HT1080 (cell line): ENCODE results near the gene STX7. TPM values are rescaled to one million over a fixed set of nuclear protein-coding genes. Genes with fewer than 3 reads are reported as not detected.

Source experiments
- DNase-seq: peaks from one replicate; pipeline ENCODE4 v3.0.0-alpha.2; 2015; ENCODE audit warnings: low read depth
- small RNA-seq: library from RNA; depleted of rRNA; stranded (forward); fragments of <200 nt; gene quantifications from one replicate; pipeline ENCODE3, GENCODE V24; 2014
- total RNA-seq: library from RNA; depleted of rRNA; stranded (reverse); fragments of >200 nt; shearing (Covaris generic); gene quantifications from 2 replicates; pipeline ENCODE4 v1.2.3, GENCODE V29; 2014; rRNA removed

Gene STX7
- total RNA-seq, 1 experiment from 2014 or later, result 23.4 TPM

DNA sequence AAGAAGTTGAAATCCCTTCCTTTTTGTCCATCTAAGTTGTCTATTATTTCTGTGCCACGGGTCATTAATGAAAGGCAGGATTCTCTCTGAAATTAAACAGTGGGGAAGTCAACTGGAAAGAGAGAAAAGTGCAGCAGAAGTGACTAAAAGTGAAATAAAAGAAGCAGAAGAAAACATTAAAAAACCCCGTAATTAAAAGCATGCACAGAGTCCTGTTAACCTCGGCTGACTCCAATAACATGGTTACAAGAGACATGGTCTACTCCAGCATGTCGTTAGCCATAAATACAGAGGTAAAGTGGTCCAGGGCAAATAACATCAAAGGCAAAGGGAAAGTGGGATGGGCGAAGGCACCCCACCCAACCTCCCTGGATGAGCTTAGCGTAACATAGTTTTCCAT, 98.6 kb downstream of the STX7 start:
- DNase-seq, result no peak

DNA sequence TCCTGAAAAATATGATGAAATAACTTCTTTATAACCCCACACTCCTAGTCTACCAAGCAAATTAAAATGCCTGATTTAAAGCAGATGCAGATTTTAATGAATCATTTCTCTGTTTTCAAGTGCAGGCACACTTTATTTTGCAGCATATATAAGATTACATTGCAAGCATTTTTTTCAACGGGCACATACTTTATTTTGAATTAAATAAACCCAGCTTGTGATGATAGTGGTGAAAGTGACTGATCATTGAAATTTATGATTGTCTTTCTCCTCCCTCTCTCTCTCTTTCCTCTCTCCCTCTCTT, 99.5 kb downstream of the STX7 start:
- no peak for DNase-seq

DNA sequence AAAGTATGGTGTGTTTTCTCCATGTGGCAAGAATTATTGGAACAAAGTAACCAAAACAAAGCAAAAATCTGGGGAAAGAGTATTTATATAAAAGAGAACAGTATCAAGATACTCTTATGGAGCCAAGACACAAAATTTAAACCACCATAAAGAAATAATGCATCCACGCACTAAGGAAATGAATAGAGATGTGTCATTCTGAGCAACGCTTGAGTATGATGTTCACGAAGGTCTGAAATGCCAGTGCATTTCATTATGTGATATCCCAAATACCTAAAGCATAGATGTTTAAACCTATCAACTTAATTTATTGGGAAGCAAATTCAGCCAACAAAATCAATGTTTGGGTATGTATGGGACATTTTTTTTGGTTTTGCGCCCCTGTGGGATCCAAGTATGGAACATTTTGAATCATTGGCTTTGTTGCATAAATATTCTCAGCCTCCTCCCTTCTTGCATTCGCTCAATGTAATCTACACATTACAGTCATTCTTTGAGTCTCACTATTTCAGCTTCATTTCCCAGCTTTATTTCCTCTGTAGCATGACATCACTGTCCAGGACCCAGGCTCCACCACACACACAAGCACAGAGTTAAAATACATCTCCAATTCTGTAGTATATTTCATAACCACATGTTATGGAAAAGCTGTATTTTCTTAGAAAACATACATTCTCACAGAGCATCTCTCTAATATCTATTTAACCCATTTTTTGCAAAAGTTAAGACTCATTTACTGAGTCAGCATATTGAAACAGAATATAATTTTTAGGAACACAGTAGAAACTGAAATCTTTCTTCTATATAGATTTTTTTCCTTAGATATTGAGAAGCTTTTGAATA, 100.0 kb downstream of the STX7 start:
- DNase-seq, result peak; percentile 17

DNA sequence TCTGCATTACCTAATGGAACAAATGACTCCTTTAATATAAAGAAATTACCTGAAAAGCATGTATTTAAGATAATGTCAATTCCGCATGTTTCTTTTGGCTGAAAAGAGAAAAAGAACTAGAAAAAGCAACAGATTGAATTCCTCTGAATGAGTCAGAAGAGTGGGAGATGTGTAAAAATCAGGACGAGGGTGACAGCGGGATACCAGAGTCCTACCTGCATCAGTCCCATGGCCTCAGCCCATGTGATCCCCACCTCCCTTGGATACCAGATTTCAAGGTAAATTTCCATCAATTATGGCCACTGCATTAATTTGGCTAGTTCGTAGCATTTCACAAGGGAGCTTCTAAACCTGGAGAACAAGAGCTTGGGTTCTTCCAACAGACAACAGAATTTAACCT, 101.6 kb downstream of the STX7 start:
- no peak for DNase-seq

DNA sequence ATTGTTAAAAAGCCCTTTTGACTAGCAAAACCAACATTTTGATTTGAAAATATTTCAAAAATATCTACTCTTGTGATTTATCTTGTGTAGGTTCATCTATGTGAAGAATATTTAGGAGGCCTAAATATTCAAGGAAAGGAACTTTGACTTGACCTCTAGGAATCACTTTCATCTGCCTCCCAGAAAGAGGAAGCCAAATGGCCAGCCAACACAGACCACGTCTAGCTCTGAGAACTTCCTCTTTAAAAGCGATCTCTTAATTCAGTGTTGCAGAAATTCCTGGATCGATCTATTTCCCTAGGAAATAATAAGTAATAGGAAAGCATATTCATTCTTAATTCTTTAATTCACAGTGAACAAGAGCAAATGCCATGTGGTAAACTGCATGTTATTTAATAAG, 102.1 kb downstream of the STX7 start:
- no peak for DNase-seq

DNA sequence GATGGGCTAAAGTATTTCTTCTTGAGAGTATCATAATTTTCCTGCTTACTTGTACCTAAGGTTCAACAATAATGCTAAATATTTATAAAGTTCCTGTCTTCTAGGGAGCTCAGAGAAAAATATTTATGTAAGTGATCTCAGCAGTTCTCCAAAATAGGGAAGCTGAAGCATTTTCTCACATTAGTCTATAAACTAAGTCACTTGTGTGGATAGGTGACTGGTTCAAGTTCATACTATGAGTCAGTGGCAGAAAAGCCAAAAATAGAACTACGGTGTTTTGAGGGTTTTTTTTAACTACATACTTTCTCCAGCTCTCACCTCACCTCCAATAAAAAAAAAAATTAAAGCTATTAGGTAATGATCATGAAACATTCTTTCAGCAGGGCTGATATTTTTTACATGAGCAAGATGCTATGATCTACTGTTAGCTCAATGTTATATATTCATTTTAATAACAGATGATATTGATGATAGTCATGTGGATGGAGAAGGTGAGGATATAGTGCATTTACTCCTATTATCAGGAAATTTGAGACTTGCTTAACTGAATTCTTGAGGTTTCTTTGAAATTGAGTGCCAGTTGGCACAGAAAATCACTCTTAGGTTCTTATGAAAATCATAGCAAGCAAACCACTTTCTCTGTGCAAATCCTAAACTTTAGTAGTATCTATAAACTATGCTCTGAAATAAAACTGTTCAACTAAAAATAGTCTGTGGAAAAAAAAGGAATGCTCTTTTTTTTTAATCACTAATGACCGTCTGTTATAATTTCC, 107.6 kb downstream of the STX7 start:
- peak; percentile 62 for DNase-seq

DNA sequence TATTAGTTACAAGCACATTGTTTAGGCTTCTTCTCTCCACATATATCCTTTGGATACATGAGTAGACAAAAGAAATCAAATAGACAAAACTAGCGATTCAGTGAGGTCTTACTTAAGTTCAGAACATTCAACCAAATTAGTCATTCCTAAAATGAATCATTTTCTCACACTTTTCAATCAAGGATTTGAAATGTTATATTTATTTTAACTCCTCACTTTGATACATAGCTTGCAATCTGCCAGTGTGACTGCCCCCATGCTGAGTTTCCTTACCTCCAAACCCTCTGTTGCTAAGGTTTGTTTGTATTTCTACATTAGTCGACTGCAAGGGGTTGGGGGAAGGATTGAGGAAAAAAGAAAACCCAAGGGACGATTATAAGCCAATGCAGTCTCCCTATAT, 108.2 kb downstream of the STX7 start:
- peak; percentile 14 for DNase-seq

DNA sequence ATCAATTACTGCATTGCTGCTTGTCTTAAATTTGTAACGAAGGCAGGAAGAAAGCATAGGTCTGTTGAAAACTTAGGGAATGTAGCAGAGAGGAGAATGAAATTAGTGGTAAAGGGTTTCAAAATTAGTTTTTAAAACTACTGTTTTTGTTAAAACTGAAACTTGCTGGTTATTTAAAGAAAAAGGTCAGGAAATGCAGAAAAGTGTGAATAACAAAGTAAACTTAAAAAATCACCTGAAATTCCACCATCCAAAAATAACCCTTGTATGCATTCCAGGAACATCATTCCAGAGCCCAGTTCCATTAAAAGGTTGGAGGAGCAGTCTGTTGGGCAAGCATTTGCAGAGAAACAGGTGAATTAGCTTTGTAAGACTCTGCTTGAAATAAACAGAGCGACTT, 108.6 kb downstream of the STX7 start:
- no peak for DNase-seq

DNA sequence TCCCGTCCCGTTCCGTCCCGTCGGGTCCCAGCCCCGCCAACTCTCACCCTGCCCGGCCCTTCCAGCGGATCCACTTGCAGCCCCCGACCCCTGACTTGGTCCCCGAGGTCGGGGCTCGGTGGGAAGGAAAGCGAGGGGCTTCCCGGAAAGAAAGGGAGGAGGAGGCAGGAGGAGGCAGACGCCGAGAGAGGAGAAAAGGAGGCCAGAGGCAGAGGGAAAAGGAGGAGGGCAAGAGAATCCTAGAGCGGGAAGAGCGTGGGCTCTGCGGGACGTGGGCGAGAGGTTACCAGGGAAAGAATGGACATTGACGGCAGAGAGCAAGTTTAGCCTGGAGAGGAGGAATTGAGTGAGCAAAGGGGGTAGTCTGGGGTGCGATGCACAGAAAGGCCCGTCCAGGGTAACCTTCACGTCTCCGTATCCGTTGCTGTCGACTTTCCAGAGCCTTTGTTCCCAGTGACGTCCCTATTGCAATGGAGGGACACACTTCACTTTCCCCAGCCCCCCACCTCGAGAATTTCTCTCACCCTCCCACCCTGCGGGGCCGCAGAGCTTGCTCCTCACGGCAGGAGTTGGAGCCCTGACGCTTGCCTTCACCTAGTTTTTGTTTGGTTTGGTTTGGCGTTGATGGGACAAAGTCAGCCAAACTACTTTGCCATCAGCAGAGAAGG, 111.2 kb downstream of the STX7 start:
- DNase-seq, result no peak

DNA sequence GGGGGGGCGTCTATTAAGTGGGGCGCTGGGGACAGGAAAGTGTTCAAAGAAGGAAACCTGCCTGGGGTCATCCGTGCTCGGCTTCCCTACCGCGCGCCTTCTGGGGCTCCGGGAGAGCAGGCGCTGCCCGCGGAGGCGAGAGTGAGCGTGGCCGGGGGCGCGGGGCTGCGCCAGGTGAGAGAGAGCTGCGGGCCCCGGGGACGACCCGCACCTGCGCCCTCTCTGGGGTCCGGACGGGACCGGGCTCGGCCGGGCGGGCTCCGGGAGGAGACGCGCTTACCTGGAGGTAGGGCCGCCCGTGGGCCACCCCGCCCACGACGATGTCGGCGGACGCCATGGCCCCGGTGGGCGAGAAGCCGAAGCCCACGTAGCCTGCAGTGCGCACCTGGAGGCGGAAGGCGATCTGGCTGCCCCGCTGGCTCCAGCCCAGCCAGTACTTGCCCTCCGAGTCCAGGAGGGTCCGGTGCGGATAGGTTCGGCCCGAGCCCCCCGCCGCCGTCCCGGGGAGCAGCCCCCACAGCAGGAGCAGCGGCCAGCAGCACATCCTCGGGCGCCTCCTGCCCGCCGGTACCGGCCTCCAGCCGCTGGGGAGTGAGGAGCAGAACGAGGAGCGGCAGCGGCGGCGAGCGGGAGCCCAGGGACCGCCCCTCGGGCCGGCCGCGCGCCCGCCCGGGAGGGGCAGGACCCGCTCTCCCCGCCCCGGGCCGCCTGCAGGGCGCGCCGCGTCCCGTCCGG, 111.9 kb downstream of the STX7 start, which contains the start of gene MOXD1:
TSS of gene MOXD1 (minus strand) at position 593 of the 735 bp plus-strand sequence. CDS start at position 544, 49 bp downstream.
- DNase-seq, result peak; percentile 53

DNA sequence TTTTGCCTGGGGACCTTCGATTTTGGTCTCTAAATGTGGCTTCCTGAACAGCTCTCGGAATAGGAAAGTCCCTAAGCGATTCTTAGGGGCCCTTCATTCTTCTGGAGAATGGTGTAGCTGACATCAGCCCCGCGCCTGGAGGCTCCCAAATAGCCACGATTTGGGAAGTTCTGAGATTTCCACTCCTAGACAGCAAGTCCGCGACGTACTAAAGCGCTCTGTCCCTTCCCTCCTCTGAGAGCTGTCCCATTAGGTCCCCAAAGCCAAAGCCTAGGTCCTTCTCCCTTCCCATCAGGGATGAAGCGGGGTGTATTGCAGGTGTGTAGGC, 112.4 kb downstream of the STX7 start:
- DNase-seq, result no peak

DNA sequence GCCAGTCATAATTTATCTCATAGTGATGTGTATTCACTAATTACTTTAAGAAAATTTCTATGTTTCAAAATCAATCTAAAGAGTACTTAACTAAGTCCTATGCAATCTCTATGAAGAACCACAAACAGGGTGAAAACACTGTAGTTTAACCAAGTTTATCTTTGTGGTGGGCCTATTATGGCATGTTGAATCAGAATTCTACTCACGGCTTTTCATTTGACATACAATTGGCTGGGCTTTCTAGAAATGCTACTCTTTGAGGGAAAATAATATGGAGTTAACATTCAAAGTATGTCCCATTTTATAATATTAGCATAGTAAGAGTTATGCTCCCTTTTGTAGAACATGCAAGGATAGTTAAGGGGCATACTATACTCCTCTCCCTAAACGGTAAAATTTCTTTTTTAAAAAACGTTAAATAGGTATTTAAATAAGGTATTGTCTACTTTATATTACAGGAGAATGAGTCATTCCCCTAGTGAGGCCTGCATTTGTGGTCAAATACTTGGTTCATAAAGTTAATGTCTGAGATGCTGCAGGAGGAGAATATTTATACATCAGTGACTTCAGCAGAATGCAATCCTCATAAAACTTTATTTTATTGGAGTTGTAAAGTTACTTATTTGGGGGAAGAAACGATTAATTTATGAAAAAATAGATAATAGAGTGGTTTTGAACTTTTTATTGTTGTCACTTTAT, 113.4 kb downstream of the STX7 start:
- peak; percentile 56 for DNase-seq

Small RNA genes within 50 kb of the gene (small RNA-seq; reads per million reads assigned to genes)
- gene TAAR7P, result not detected

Other genes starting within 250 kb of the STX7 start
- gene MOXD1, start 111.6 kb downstream of the STX7 start, total RNA-seq, result 4.0 and 6.1 TPM in 2 replicates
- gene TAAR9, start 25.2 kb upstream of the STX7 start, total RNA-seq, result not detected in 2 replicates
- gene TAAR8, start 39.6 kb upstream of the STX7 start, total RNA-seq, result not detected in 2 replicates
- not detected in 2 replicates for gene TAAR6, start 57.2 kb upstream of the STX7 start, total RNA-seq
- not detected in 2 replicates for gene TAAR5, start 76.6 kb upstream of the STX7 start, total RNA-seq
- gene TAAR2, start 111.2 kb upstream of the STX7 start, total RNA-seq, result not detected in 2 replicates
- not detected in 2 replicates for gene TAAR1, start 146.1 kb upstream of the STX7 start, total RNA-seq
- 0.05 and 0.27 TPM in 2 replicates for gene VNN1, start 200.9 kb upstream of the STX7 start, total RNA-seq
- gene VNN2, start 244.8 kb upstream of the STX7 start, total RNA-seq, result 0.08 and 0.10 TPM in 2 replicates